Thoracic aorta (tissue), 2 donors: Measurements from ENCODE around the gene OVCH2. TPM values are rescaled to one million over a fixed set of nuclear protein-coding genes. Genes with fewer than 3 reads are reported as not detected.

Experiments
- ATAC-seq: fragments of 150-250 bp; one replicate; pipeline ENCODE4 v1.8.0; 2017; ENCODE audit warnings: low read depth; ENCODE audit not compliant: insufficient number of reproducible peaks, low FRiP score
- DNase-seq: peaks from one replicate; pipeline ENCODE4 v3.0.0-alpha.2; 2020; ENCODE audit warnings: low spot score
- H3K27ac ChIP-seq, 2 donors: fragments of 200-600 bp; sonication (generic); 1 replicate in 1 of 2; 2 replicates in 1 of 2; pipeline ENCODE4 v1.5.1; 2016; ENCODE audit warnings: mild to moderate bottlenecking in 2 of 2, moderate library complexity in 2 of 2
- H3K27me3 ChIP-seq: fragments of 200-600 bp; sonication (generic); replicated peaks from 2 replicates; pipeline ENCODE4 v1.6.0; 2016; ENCODE audit warnings: mild to moderate bottlenecking; ENCODE audit not compliant: insufficient read depth
- H3K36me3 ChIP-seq: fragments of 200-600 bp; sonication (generic); one replicate; pipeline ENCODE4 v1.5.1; 2016
- H3K4me1 ChIP-seq, 2 donors: fragments of 200-600 bp; sonication (generic); 1 replicate in 1 of 2; 2 replicates in 1 of 2; pipeline versions ENCODE4 v1.5.1 to v1.6.0; 2016; ENCODE audit warnings: low read depth in 2 of 2, mild to moderate bottlenecking in 1 of 2; ENCODE audit not compliant: control insufficient read depth in 1 of 2
- H3K4me3 ChIP-seq: fragments of 200-600 bp; sonication (generic); 2 replicates; pipeline ENCODE4 v1.5.1; 2016; ENCODE audit warnings: mild to moderate bottlenecking
- H3K9me3 ChIP-seq: fragments of 200-600 bp; sonication (generic); 2 replicates; pipeline ENCODE4 v1.5.1; 2016
- CTCF ChIP-seq: fragments of 200-600 bp; sonication (generic); IDR thresholded peaks from one replicate; pipeline ENCODE4 v1.5.1; 2019; ENCODE audit warnings: antibody characterized with exemption
- total RNA-seq, 2 donors: library from RNA; depleted of rRNA; stranded (reverse); fragments of >200 nt; gene quantifications; one replicate each; pipeline versions ENCODE4 v1.1.0 to v1.2.3, GENCODE V29; 2016

Gene OVCH2
- total RNA-seq, 2 donors from 2014 or later: 1.2 to 1.5 TPM

- H3K36me3 ChIP-seq: peaks cover 48% of the 10 kb centered on the region
- H3K4me1 ChIP-seq: no peaks in the 10 kb centered on the region
- DNase-seq: no peak
- no peak overlapping the region for H3K27ac ChIP-seq
- TF ChIP-seq CTCF: peak; percentile 25
- no peak overlapping the region for H3K4me3 ChIP-seq
- no peaks in the 10 kb centered on the region for H3K9me3 ChIP-seq
- no peaks in the 10 kb centered on the region for H3K27me3 ChIP-seq
- ATAC-seq: no peak
Measured at GRCh38 chr11:7657306-7658025, 48.8 kb downstream of the OVCH2 start.

GRCh38 chr11:7656704-7657103 is 49.6 kb downstream of the OVCH2 start:
- Histone ChIP-seq H3K4me3 (no peak overlapping the region), H3K36me3 (peaks cover 56% of the 10 kb centered on the region), H3K27me3 (no peaks in the 10 kb centered on the region), H3K9me3 (no peaks in the 10 kb centered on the region), H3K27ac (no peak overlapping the region), H3K4me1 (no peaks in the 10 kb centered on the region)
- no peak for TF ChIP-seq CTCF
- no peak for DNase-seq
- no peak for ATAC-seq

- no peak overlapping the region for H3K4me3 ChIP-seq
- no peak for DNase-seq
- no peaks in the 10 kb centered on the region for H3K4me1 ChIP-seq
- no peak overlapping the region for H3K27ac ChIP-seq
- H3K27me3 ChIP-seq: no peaks in the 10 kb centered on the region
- H3K9me3 ChIP-seq: no peaks in the 10 kb centered on the region
- H3K36me3 ChIP-seq: peaks cover 67% of the 10 kb centered on the region
- TF ChIP-seq CTCF: no peak
- no peak for ATAC-seq
Measured at GRCh38 chr11:7655253-7656217, 50.7 kb downstream of the OVCH2 start.

- H3K9me3 ChIP-seq: no peaks in the 10 kb centered on the region
- no peak overlapping the region for H3K4me3 ChIP-seq
- no peaks in the 10 kb centered on the region for H3K4me1 ChIP-seq
- no peak for ATAC-seq
- H3K36me3 ChIP-seq: peaks cover 78% of the 10 kb centered on the region
- TF ChIP-seq CTCF: no peak
- H3K27ac ChIP-seq: no peak overlapping the region
- H3K27me3 ChIP-seq: no peaks in the 10 kb centered on the region
- DNase-seq: no peak
Measured at GRCh38 chr11:7654195-7654705, 52.0 kb downstream of the OVCH2 start.

GRCh38 chr11:7651700-7652099 is 54.6 kb downstream of the OVCH2 start:
- no peaks in the 10 kb centered on the region for H3K4me1 ChIP-seq
- H3K36me3 ChIP-seq: peaks cover 86% of the 10 kb centered on the region
- TF ChIP-seq CTCF: no peak
- H3K9me3 ChIP-seq: no peaks in the 10 kb centered on the region
- ATAC-seq (no peak), DNase-seq (no peak)
- H3K4me3 ChIP-seq: no peak overlapping the region
- H3K27ac ChIP-seq: no peak overlapping the region
- H3K27me3 ChIP-seq: no peaks in the 10 kb centered on the region
